ENCODE data around the gene TSPAN3.

GRCh38 chr15:77032052-77032646 lies 38.8 kb downstream of the TSPAN3 start:
- TF ChIP-seq CTCF (IDR thresholded peaks at IDR 0.05; ENCODE audit: low read depth, low read length) (no peak), POLR2A (IDR thresholded peaks at IDR 0.05; ENCODE audit: extremely low read depth, insufficient read length) (no peak), MAX (IDR thresholded peaks at IDR 0.05; ENCODE audit: low read depth, low read length) (no peak), MYC (IDR thresholded peaks at IDR 0.05; ENCODE audit: low read depth, low read length) (no peak)
